DMS114 treated with DMSO at 0.1 percent for 48 hours (cell line): ENCODE data around the gene HS3ST3B1.

Experiments used
- DNase-seq: peaks from one replicate; lab custom pipeline; 2025; ENCODE audit not compliant: unreplicated experiment; lab: John Stamatoyannopoulos, UW

Gene HS3ST3B1

DNA sequence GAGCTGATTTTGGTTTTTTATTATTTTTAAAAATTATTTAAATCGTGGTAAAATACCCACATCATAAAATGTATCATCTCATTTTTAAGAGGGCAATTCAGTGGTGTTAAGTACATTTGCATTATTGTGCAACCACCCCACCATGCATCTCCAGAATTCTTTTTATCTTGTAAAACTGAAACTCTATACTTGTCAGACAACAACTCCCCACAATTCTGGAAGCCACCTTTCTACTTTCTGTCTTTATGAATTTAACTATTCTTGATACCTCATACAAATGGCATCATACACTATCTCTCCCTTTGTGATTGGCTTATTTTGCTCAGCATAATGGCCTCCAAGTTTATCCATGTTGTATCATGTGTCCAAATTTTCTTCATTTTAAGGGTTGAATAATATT is 97.9 kb downstream of the HS3ST3B1 start:
- DNase-seq = no peak
